Pancreas (tissue), 10 donors: Measurements from ENCODE around the gene MORC2. TPM values are rescaled to one million over a fixed set of nuclear protein-coding genes. Genes with fewer than 3 reads are reported as not detected.
A peak's percentile ranks its signal among the peaks of the same experiment; 100 is the strongest.

ENCODE experiments used
- ATAC-seq, 4 donors: fragments of 200-7000 bp; cut with Tn5 transposase; one replicate each; pipeline versions ENCODE4 v1.8.0 to v1.9.1; 2020; ENCODE audit warnings: mild to moderate bottlenecking in 4 of 4, moderate library complexity in 4 of 4
- DNase-seq, 6 donors: peaks; one replicate each; pipeline ENCODE4 v3.0.0-alpha.2; 2020
- FAIRE-seq: peaks from 2 replicates; lab custom pipeline; 2012; peaks lifted over from hg19 to GRCh38; lab: Jason Lieb, UNC
- H3K27ac ChIP-seq, 4 donors: fragments of 200-600 bp; sonication (generic); 1 replicate in 3 of 4; 2 replicates in 1 of 4; pipeline versions ENCODE4 v1.5.0 to v1.8.0; 2020
- H3K27me3 ChIP-seq, 4 donors: fragments of 200-600 bp; one replicate each; pipeline ENCODE4 v1.8.0; 2021
- H3K36me3 ChIP-seq, 3 donors: fragments of 200-600 bp; sonication (generic) in 1 of 3; one replicate each; pipeline versions ENCODE4 v1.5.0 to v1.8.0; 2020 to 2021
- H3K4me1 ChIP-seq, 3 donors: fragments of 200-600 bp; one replicate each; pipeline ENCODE4 v1.8.0; 2021
- H3K4me3 ChIP-seq, 4 donors: fragments of 200-600 bp; sonication (generic) in 2 of 4; one replicate each; pipeline versions ENCODE4 v1.5.0 to v1.8.0; 2020 to 2021
- H3K9me3 ChIP-seq, 4 donors: fragments of 200-600 bp; one replicate each; pipeline ENCODE4 v1.8.0; 2021
- WGBS, 2 donors: extraction: QIAGEN DNeasy Blood & Tissue Kit; methylation state at CpG; one replicate each; pipeline ENCODE4 v1.1.7; 2013; 5-methylcytosine and 5-hydroxymethylcytosine counted together
- intact Hi-C, 3 donors: fragments of 100-400 bp; cut with DNase I; formaldehyde crosslinking; loops; one replicate each; pipeline versions ENCODE4 v1.11.1 to v1.14.2; 2022
- polyA plus RNA-seq, 2 donors: library from polyadenylated mRNA; stranded (reverse); fragments of 200-250 nt; gene quantifications; one replicate each; pipeline ENCODE4 v1.2.3, GENCODE V29; 2013
- total RNA-seq, 6 donors: library from RNA; stranded (reverse); fragmentation: NEBNext Ultra II Directional in 4 of 6; extraction: Animal tissue kit (Norgen Biotek cat#: 25700) in 4 of 6; gene quantifications; one replicate each; pipeline versions ENCODE4 v1.2.1 to v1.2.4, GENCODE V29; 2021 to 2023
- TF ChIP-seq, protein P1 (sequence below), 4 donors: fragments of 200-600 bp; sonication (generic) in 3 of 4; IDR thresholded peaks; one replicate each; pipeline versions ENCODE4 v1.5.0 to v1.8.0; 2021; ENCODE audit warnings: antibody characterized with exemption in 4 of 4
- donor health status: healthy with polysubstance abuse.
- donor health status: DM: no; HTN: no; CAD: no; lungs with moderate emphysema.
- donor health status: DM: no; HTN: no; CAD: no.
- donor health status: control.
- donor health status: control.
- donor health status: Bipolar disorder and iron deficiency.
- donor health status: DM: yes; HTN: yes; CAD: no.
- donor health status: DM: no; HTN: no; CAD: no.
- donor health status: DM: no; HTN: no; CAD: no.
- donor health status: DM: yes; HTN: yes; CAD: no.

The MORC2 gene
- 10 to 100 TPM in 2 of 6 donors, 1 to 10 TPM in 4; 7.8 to 16.7 (median 9.7) TPM for total RNA-seq
- polyA plus RNA-seq, result 10 to 100 TPM; 30.9 to 36.1 TPM

DNA sequence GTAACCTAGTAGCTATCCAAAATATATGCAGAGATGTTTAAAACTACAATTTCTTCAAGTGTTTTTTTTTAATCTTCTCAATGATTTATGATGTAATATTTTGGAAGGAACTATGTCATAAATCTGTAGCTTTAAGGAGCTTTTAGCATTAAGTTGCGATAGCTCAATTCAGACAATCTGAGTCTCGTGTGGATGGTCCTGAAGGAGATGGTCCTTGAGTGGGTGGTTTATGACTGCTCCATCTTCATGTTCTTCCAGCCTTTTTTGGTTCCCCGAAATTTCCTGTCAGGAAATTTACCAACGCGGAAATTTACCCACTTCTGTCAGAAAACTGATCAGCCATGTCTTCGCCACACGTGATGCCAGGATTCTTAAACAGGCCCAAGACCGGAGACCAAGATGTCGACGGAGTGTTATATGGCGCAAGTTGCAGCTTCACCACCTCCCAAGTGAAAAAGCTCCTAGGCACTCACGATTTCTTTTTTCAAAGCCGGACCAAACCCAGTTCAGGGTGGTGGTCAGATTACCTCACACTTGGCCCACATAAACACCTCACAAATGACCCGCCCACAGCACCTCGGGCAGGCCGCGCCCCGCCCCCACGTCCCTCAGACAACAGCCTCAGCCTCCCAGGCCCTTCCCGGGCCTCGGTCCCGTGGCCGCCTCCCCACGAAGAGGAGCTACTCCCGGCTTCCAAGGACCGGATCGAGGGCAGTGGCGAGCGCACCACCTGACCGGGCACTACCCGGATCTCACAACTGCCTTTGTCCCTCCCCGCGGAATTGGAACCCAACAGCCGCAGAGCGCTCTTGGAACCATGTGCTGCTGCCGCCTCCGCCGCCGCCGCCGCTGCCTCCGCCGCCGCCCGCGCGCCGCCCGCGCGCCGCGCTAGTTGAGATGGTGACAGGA is at the start of gene MORC2:
TSS of gene MORC2 (minus strand) at position 760 of the 909 bp plus-strand sequence. CDS start 885 bp downstream, outside the sequence.
- TF ChIP-seq, protein P1, sequence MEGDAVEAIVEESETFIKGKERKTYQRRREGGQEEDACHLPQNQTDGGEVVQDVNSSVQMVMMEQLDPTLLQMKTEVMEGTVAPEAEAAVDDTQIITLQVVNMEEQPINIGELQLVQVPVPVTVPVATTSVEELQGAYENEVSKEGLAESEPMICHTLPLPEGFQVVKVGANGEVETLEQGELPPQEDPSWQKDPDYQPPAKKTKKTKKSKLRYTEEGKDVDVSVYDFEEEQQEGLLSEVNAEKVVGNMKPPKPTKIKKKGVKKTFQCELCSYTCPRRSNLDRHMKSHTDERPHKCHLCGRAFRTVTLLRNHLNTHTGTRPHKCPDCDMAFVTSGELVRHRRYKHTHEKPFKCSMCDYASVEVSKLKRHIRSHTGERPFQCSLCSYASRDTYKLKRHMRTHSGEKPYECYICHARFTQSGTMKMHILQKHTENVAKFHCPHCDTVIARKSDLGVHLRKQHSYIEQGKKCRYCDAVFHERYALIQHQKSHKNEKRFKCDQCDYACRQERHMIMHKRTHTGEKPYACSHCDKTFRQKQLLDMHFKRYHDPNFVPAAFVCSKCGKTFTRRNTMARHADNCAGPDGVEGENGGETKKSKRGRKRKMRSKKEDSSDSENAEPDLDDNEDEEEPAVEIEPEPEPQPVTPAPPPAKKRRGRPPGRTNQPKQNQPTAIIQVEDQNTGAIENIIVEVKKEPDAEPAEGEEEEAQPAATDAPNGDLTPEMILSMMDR (IDR thresholded peaks at IDR 0.05), result no peak
- H3K4me3 ChIP-seq, result peak within 1 kb of the TSS; percentile 47 to 81 (median 77)
- H3K4me1 ChIP-seq, result peaks cover 12 to 21% (median 18%) of the 10 kb centered on the region in 3 donors
- intact Hi-C loops, result no loop called here
- H3K27ac ChIP-seq, result peak within 1 kb of the TSS; percentile 80 to 95 (median 88)
- 17 to 18% methylated on average over 51 to 53 of the region's 53 CpGs for WGBS, 2 donors
- peak in 5 of 6 donors; percentile 69 to 86 (median 71) for DNase-seq
- peak; percentile 52 to 60 (median 56) for ATAC-seq
- no peaks in the 10 kb centered on the region for H3K9me3 ChIP-seq
- no peak for FAIRE-seq
- H3K27me3 ChIP-seq, result no peaks in the 10 kb centered on the region
- H3K36me3 ChIP-seq, result peaks cover 0 to 12% (median 9%) of the 10 kb centered on the region in 3 donors

DNA sequence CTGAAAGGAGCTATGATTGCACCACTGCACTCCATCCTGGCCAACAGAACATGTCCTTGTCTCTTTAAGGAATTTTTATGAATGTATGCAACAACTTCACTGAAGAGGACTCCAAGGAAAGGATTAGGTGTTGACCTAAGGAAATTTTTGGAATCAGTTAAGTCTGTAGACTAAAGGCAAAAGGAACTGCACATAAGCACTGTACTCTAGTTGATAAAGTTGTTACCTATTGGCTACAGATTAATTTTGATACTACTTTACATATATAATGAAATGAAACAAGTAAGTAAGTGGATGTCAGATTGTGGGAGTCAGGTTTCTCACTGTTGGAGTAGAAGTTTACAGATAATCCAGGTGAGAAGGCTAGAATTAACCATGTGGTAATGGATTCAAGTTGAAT is 37.0 kb upstream of the MORC2 start:
- DNase-seq (no peak), ATAC-seq (no peak), FAIRE-seq (no peak)
- TF ChIP-seq, protein P1 (IDR thresholded peaks at IDR 0.05), result no peak
- no peaks in the 10 kb centered on the region for H3K36me3 ChIP-seq
- H3K27me3 ChIP-seq, result no peaks in the 10 kb centered on the region
- intact Hi-C loops, result no loop called here
- H3K4me3 ChIP-seq, result no peak overlapping the region
- H3K27ac ChIP-seq, result no peak overlapping the region
- H3K9me3 ChIP-seq, result peaks cover 0 to 4% (median 0%) of the 10 kb centered on the region in 4 donors
- H3K4me1 ChIP-seq, result no peaks in the 10 kb centered on the region

DNA sequence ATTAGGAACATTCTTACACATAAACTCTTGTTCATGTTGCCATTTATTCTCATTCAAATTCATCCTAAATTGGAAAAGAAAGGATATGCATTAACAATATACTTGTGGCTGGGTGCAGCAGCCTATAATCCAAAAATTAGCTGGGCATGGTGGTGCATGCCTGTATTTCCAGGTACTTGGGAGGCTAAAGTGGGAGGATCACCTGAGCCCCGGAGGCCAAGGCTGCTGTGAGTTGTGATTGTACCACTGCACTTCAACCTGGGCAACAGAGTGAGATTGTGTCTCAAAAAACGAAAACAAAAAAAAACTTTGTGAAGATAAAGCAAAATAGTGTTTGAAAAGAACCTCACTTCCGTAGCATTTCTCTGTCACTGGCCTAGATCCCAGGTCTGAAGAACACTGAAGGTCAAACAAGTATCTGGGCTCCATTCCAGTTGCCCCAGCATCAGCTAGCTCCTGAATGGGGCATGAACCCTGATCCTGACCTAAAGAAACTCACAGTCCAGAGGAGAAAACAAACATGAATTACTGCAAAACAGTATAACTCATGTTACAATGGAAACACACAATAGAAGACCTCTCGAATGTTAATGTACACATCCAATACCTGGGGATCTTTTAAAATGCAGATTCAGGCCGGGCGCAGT is 32.7 kb upstream of the MORC2 start:
- H3K27ac ChIP-seq, result no peak overlapping the region
- H3K4me3 ChIP-seq, result no peak overlapping the region
- ATAC-seq (no peak), FAIRE-seq (no peak), DNase-seq (no peak)
- intact Hi-C loops, result no loop called here
- 76 to 77% methylated on average over 6 of the region's 6 CpGs for WGBS, 2 donors
- H3K9me3 ChIP-seq, result peaks cover 0 to 4% (median 0%) of the 10 kb centered on the region in 4 donors
- H3K27me3 ChIP-seq, result no peaks in the 10 kb centered on the region
- H3K36me3 ChIP-seq, result no peaks in the 10 kb centered on the region
- H3K4me1 ChIP-seq, result no peaks in the 10 kb centered on the region
- TF ChIP-seq, protein P1 (IDR thresholded peaks at IDR 0.05), result no peak

DNA sequence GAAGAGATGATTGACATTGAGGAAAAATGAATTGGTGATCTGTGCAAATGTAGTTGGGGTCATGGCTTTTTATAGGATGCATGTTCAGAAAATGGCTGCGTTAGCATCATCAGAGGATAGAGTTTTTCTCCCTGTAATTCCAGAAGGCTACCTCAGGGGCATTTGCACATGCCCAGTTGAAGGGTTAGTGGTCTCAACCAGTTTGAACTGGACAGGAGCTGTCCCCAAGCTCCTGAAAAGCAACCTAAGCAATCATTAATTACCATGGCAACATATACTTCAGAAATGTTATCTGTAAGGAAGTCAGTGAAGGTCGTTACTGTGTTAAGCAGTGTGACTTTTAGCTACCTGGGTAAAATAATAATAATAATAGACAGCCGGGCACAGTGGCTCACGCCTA is 29.8 kb upstream of the MORC2 start:
- FAIRE-seq, result no peak
- Histone ChIP-seq H3K27me3 (no peaks in the 10 kb centered on the region), H3K4me1 (no peaks in the 10 kb centered on the region), H3K4me3 (no peak overlapping the region), H3K27ac (no peak overlapping the region), H3K9me3 (no peaks in the 10 kb centered on the region), H3K36me3 (no peaks in the 10 kb centered on the region)
- no peak for ATAC-seq
- TF ChIP-seq, protein P1 (IDR thresholded peaks at IDR 0.05), result no peak
- 75 to 80% methylated on average over 4 of the region's 4 CpGs for WGBS, 2 donors
- intact Hi-C loops, result no loop called here
- DNase-seq, result no peak
